ENCODE results near the gene LRRC45. TPM values are rescaled to one million over a fixed set of nuclear protein-coding genes. Genes with fewer than 3 reads are reported as not detected.
"Not testable (repeated sequence)": the region's sequence is repeated elsewhere in the genome, so short reads cannot be mapped to it uniquely, and the experiment has no call there.

Gene LRRC45
- polyA plus RNA-seq, 3 donors: 7.3 to 10.2 (median 8.1) TPM

- H3K27ac ChIP-seq (ENCODE audit: low read depth, low read length): no peak overlapping the region
- 96 to 98% (median 96%) methylated on average over 13 of the region's 13 CpGs for WGBS, 3 donors
These were observed 5.1 kb downstream of the LRRC45 start for GRCh38 chr17:82028246-82028645.

GRCh38 chr17:82028966-82029365 is 5.9 kb downstream of the LRRC45 start:
- WGBS, 3 donors: 94 to 98% (median 97%) methylated on average over 9 of the region's 9 CpGs
- no peak overlapping the region for H3K27ac ChIP-seq (ENCODE audit: low read depth, low read length)

- 87 to 94% (median 92%) methylated on average over 16 of the region's 16 CpGs for WGBS, 3 donors
- H3K27ac ChIP-seq (ENCODE audit: low read depth, low read length): no peak overlapping the region
These were observed 6.3 kb downstream of the LRRC45 start for GRCh38 chr17:82029391-82029790.

DNA sequence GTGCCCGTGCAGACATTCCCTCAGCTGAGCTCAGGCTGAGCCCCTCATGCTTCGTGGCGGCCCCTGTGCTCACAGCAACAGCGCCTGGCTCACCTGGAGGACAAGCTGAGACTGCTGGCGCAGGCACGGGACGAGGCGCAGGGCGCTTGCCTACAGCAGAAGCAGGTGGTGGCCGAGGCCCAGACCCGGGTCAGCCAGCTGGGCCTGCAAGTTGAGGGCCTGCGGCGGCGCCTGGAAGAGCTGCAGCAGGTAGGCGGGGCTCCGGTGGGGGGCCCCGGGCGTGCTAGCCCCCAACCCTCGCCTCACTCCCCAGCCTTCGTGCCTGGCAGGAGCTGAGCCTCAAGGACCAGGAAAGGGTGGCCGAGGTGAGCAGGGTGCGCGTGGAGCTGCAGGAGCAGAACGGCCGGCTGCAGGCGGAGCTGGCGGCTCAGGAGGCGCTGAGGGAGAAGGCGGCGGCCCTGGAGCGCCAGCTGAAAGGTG is 6.9 kb downstream of the LRRC45 start:
- H3K27ac ChIP-seq (ENCODE audit: low read depth, low read length): no peak overlapping the region
- 66 to 73% (median 69%) methylated on average over 25 to 31 of the region's 31 CpGs for WGBS, 3 donors

DNA sequence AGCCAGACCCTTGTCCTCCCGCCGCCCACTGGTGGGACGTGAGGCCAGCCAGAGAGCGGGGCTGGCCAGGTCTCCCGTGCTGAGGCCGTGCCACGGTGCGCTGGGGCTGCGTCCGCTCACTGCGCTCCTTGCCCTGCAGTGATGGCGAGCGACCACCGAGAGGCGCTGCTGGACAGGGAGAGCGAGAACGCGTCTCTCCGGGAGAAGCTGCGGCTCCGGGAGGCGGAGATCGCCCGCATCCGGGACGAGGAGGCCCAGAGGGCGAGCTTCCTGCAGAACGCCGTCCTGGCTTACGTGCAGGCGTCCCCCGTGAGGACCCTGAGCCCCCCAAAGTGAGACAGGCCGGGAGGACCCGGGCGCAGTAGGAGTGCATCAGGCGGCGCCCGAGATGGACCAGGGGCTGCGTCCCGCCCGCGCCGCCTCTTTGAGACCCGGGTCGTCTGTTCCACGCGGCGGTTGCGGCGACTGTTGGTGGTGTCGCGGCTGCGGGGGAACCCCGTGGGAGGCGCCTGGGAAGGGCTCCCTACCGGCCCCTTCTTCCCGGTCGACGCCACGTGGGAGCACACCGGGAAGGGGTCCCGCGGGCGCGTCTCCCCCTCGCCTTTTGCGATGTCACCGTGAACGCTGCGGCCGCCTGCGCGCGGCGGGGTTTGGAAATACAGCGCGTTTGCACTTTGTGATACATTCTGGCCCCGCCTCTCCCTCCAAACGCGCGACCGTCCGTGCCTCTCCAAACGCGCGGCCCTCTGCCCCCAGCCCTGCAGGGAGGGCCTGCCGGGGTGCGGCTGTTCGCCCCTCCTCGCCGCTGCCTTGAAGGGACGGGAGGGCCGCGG is 7.6 kb downstream of the LRRC45 start:
- H3K27ac ChIP-seq (ENCODE audit: low read depth, low read length): no peak overlapping the region
- 0 to 1% (median 1%) methylated on average over 57 to 94 of the region's 94 CpGs for WGBS, 3 donors

GRCh38 chr17:82031303-82031884 is 8.3 kb downstream of the LRRC45 start, which contains the start of gene RAC3:
TSS of gene RAC3 (plus strand) at chr17:82031678. CDS start at chr17:82031762, 84 bp downstream.
- H3K27ac ChIP-seq (ENCODE audit: low read depth, low read length): no peak within 1 kb of the TSS
- 0 to 1% (median 0%) methylated on average over 4 to 88 of the region's 96 CpGs for WGBS, 3 donors

- H3K27ac ChIP-seq (ENCODE audit: low read depth, low read length): no peak overlapping the region
- WGBS, 3 donors: 13 to 21% (median 19%) methylated on average over 35 to 57 of the region's 59 CpGs
These were observed 9.0 kb downstream of the LRRC45 start for GRCh38 chr17:82031885-82032627.

DNA sequence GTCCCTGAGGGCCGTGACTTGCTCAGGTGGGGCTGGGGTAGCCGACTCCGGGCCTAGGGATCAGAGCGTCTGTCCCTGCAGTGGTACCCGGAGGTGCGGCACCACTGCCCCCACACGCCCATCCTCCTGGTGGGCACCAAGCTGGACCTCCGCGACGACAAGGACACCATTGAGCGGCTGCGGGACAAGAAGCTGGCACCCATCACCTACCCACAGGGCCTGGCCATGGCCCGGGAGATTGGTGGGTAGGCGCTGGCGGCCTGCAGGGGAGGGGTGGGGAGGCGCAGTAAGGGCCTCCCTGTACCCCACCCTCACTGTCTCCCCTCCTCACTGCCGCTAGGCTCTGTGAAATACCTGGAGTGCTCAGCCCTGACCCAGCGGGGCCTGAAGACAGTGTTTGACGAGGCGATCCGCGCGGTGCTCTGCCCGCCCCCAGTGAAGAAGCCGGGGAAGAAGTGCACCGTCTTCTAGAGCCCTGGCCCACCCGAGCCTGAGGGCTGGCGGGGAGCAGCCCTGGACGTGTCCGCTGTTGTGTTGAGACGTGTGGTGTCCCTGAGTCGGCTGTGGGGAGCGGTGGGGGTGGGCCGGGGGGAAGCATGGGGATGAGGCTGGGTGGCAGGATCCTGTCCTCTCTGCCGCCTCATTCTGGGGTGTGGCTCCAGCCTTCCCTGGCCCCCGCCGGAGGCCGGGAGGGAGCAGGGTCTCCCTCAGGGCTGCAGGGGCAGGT is 10.4 kb downstream of the LRRC45 start:
- 92 to 95% (median 93%) methylated on average over 33 to 38 of the region's 38 CpGs for WGBS, 3 donors
- no peak overlapping the region for H3K27ac ChIP-seq (ENCODE audit: low read depth, low read length)

DNA sequence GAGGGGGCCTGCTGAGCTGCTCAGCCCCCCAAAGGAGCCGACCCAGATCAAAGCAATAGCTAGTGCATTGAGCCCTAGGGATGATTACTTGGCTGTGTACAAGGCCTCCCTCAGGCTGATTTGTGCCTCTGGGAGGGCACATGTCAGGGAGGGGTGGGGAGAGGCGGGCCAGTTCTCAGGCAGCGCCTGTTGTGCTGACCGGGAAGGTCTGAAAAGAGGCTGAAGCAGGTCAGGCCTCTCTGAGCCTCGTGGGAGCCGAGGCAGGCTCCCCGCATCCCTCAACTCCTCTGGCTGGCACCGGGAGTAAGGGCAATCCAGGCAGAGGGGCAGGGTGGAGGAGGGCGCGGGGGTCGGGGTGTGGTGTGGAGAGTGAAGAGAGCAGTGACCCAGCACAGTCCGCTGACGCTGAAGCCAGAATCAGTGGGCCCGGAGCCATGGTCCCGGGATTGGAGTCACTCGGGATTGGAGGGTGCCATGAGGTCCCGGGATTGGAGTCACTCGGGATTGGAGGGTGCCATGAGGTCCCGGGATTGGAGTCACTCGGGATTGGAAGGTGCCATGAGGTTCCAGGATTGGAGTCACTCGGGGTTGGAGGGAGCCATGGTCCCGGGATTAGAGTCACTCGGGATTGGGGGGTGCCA is 11.4 kb downstream of the LRRC45 start:
- WGBS, 3 donors: 66 to 88% (median 78%) methylated on average over 23 of the region's 23 CpGs
- H3K27ac ChIP-seq (ENCODE audit: low read depth, low read length): no peak overlapping the region

DNA sequence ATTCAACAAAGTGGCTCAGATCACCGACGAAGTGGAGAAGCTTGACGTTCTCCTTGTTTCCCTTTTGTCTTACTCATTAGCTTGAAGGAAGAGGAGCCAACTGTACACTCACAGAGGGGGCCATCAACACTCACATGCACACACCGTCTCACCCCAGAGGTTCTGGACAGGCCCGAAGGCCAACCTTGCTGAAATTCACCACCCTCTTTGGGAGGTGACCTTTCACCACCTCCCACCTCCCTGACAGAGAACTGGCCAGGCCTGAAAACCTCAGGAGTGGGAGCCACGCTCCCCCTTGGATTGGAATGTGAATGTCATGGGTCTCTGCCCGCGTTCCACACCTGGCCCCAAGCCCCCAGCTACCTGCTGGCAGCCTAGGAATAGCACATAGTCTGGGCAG is 12.4 kb downstream of the LRRC45 start:
- 92 to 95% (median 95%) methylated on average over 8 of the region's 8 CpGs for WGBS, 3 donors
- H3K27ac ChIP-seq (ENCODE audit: low read depth, low read length): no peak overlapping the region

- 79 to 94% (median 89%) methylated on average over 20 of the region's 20 CpGs for WGBS, 3 donors
- H3K27ac ChIP-seq (ENCODE audit: low read depth, low read length): no peak overlapping the region
These were observed 13.0 kb downstream of the LRRC45 start for GRCh38 chr17:82035956-82036633.

- WGBS, 3 donors: 21 to 47% (median 36%) methylated on average over 23 of the region's 23 CpGs
These were observed 13.6 kb downstream of the LRRC45 start for GRCh38 chr17:82036634-82037091.

DNA sequence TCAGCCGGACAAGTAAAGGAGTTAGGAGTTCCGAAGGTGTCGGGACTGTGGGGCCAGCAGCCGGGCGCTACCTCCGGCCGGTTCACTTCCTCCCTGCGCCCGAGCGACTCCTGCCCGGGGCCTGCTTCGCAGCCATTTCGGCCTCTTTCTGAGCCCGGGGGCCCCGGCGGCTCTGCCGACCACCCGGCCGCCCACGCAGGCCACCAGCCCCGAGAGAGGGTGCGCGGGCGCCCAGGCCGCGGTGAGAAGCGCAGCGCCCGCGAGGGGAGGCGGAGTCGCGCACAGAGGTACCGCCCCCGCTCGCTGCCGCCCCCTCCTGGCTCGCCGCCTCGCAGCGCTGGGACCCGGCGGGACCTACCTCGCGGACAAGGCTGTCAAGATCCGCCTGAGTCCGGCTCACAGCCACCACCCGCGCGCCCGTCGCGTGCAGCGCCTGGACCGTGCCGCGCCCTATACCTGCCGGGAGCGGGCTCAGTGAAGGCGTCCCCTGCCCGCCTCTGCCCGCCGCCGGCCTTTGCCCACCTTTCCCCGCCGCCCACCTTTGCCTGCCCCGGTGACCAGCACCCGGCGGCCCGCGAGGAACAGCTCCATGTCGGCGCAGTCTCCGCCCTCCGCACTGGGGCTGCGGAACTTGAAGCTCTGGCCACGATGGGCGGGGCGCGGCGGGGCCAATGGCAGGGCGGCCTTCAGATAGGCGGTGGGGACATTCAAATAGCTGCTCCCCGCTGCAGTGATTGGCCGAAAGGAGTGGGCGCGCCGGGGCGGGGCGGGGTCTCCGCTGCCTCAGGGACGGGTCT is 14.2 kb downstream of the LRRC45 start, which contains the start of gene DCXR:
DCXR (minus strand) TSS at position 606 of the 797 bp plus-strand sequence; CDS start at position 591, 15 bp downstream.
- 0 to 1% (median 0%) methylated on average over 60 to 92 of the region's 92 CpGs for WGBS, 3 donors
- peak within 1 kb of the TSS; percentile 79 for H3K27ac ChIP-seq (ENCODE audit: low read depth, low read length)

More at GRCh38 chr17:82036634-82037091, 13.6 kb downstream of the LRRC45 start:
- H3K27ac ChIP-seq (ENCODE audit: low read depth, low read length): peak overlapping the region; percentile 79

DNA sequence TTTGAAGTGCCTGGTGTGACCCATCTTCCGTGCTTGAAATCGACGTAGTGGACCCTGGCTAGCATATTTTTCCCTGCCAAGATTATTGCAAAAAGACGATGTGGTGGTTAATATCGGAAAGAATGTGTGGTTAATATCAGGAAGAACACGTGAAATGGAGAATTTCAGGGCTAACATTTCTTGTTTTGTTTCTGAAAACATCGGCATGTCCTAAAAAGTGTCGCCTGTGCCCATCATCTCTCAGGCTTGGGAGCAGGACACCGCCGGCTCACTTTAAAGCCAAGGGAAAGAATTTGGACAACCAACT is 14.7 kb downstream of the LRRC45 start:
- 4 to 6% (median 6%) methylated on average over 10 of the region's 10 CpGs for WGBS, 3 donors

DNA sequence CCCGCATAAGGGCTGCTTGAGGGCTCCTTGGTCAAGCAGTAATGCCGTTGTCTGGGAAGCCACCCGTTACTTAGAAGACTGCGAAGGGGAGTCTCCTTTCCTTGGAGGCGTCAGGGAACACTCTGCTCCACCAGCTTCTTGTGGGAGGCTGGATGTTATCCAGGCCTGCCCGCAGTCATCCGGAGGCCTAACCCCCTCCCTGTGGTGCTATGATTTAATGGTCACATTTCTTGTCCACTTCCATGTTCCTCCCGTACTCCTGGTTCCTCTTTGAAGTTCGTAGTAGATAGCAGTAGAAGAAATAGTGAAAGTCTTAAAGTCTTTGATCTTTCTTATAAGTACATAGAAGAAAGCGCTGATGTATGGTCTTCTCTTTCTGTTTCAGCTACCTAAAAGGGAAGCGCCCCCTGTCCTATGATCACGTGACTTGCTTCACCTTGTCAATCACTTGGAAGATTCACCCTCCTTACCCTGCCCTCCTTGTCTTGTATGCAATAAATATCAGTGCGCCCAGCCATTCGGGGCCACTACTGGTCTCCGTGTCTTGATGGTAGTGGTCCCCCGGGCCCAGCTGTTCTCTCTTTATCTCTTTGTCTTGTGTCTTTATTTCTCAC is 15.8 kb downstream of the LRRC45 start:
- WGBS, 3 donors: 73 to 90% (median 73%) methylated on average over 16 of the region's 16 CpGs
- H3K27ac ChIP-seq (ENCODE audit: low read depth, low read length): not testable (repeated sequence)

More for the DNA sequence above, 14.7 kb downstream of the LRRC45 start:
- H3K27ac ChIP-seq (ENCODE audit: low read depth, low read length): no peak overlapping the region

- no peak overlapping the region for H3K27ac ChIP-seq (ENCODE audit: low read depth, low read length)
- WGBS, 3 donors: 73 to 96% (median 96%) methylated on average over 8 of the region's 8 CpGs
These were observed 16.7 kb downstream of the LRRC45 start for GRCh38 chr17:82039695-82040299.
